Measurements from ENCODE around the gene INIP.

The INIP gene

GRCh38 chr9:112719241-112719691 lies 1.3 kb upstream of the INIP start:
- H3K36me3 ChIP-seq (ENCODE audit: control insufficient read depth in 1 of 2, insufficient read depth in 2 of 2, low read length in 2 of 2): peaks cover 0 to 8% of the 10 kb centered on the region in 2 donors
- no peak overlapping the region for H3K4me3 ChIP-seq (ENCODE audit: low read depth in 1 of 2, low read length in 2 of 2)
- H3K27me3 ChIP-seq (ENCODE audit: control insufficient read depth in 1 of 2, insufficient read depth in 2 of 2, low read length in 2 of 2): no peaks in the 10 kb centered on the region
- no peak overlapping the region for H3K9ac ChIP-seq (ENCODE audit: low read depth in 1 of 2, low read length in 2 of 2)
- no peaks in the 10 kb centered on the region for H3K9me3 ChIP-seq (ENCODE audit: control insufficient read depth in 1 of 2, low read length in 2 of 2)
- peaks cover 9 to 12% of the 10 kb centered on the region in 2 donors for H3K4me1 ChIP-seq (ENCODE audit: control insufficient read depth in 1 of 2, insufficient read depth in 2 of 2, low read length in 2 of 2)
- H3K27ac ChIP-seq (ENCODE audit: low read depth, low read length): no peak overlapping the region

GRCh38 chr9:112712678-112713077 lies 5.2 kb downstream of the INIP start:
- Histone ChIP-seq H3K4me3 (ENCODE audit: low read depth in 1 of 2, low read length in 2 of 2) (no peak overlapping the region), H3K36me3 (ENCODE audit: control insufficient read depth in 1 of 2, insufficient read depth in 2 of 2, low read length in 2 of 2) (peaks cover 0 to 29% of the 10 kb centered on the region in 2 donors), H3K27me3 (ENCODE audit: control insufficient read depth in 1 of 2, insufficient read depth in 2 of 2, low read length in 2 of 2) (no peaks in the 10 kb centered on the region), H3K9me3 (ENCODE audit: control insufficient read depth in 1 of 2, low read length in 2 of 2) (no peaks in the 10 kb centered on the region), H3K9ac (ENCODE audit: low read depth in 1 of 2, low read length in 2 of 2) (no peak overlapping the region), H3K4me1 (ENCODE audit: control insufficient read depth in 1 of 2, insufficient read depth in 2 of 2, low read length in 2 of 2) (peaks cover 8 to 12% of the 10 kb centered on the region in 2 donors), H3K27ac (ENCODE audit: low read depth, low read length) (no peak overlapping the region)

GRCh38 chr9:112711050-112711689 lies 6.7 kb downstream of the INIP start:
- H3K9me3 ChIP-seq (ENCODE audit: control insufficient read depth in 1 of 2, low read length in 2 of 2): no peaks in the 10 kb centered on the region
- H3K27ac ChIP-seq (ENCODE audit: low read depth, low read length): no peak overlapping the region
- no peak overlapping the region for H3K4me3 ChIP-seq (ENCODE audit: low read depth in 1 of 2, low read length in 2 of 2)
- H3K36me3 ChIP-seq (ENCODE audit: control insufficient read depth in 1 of 2, insufficient read depth in 2 of 2, low read length in 2 of 2): peaks cover 0 to 29% of the 10 kb centered on the region in 2 donors
- peaks cover 0 to 3% of the 10 kb centered on the region in 2 donors for H3K4me1 ChIP-seq (ENCODE audit: control insufficient read depth in 1 of 2, insufficient read depth in 2 of 2, low read length in 2 of 2)
- no peaks in the 10 kb centered on the region for H3K27me3 ChIP-seq (ENCODE audit: control insufficient read depth in 1 of 2, insufficient read depth in 2 of 2, low read length in 2 of 2)
- no peak overlapping the region for H3K9ac ChIP-seq (ENCODE audit: low read depth in 1 of 2, low read length in 2 of 2)

GRCh38 chr9:112705768-112706427 lies 12.0 kb downstream of the INIP start:
- Histone ChIP-seq H3K27me3 (ENCODE audit: control insufficient read depth in 1 of 2, insufficient read depth in 2 of 2, low read length in 2 of 2) (no peaks in the 10 kb centered on the region), H3K4me1 (ENCODE audit: control insufficient read depth in 1 of 2, insufficient read depth in 2 of 2, low read length in 2 of 2) (no peaks in the 10 kb centered on the region), H3K9me3 (ENCODE audit: control insufficient read depth in 1 of 2, low read length in 2 of 2) (no peaks in the 10 kb centered on the region), H3K4me3 (ENCODE audit: low read depth in 1 of 2, low read length in 2 of 2) (no peak overlapping the region), H3K9ac (ENCODE audit: low read depth in 1 of 2, low read length in 2 of 2) (no peak overlapping the region), H3K27ac (ENCODE audit: low read depth, low read length) (no peak overlapping the region), H3K36me3 (ENCODE audit: control insufficient read depth in 1 of 2, insufficient read depth in 2 of 2, low read length in 2 of 2) (peaks cover 0 to 22% of the 10 kb centered on the region in 2 donors)

- H3K27me3 ChIP-seq (ENCODE audit: control insufficient read depth in 1 of 2, insufficient read depth in 2 of 2, low read length in 2 of 2): no peaks in the 10 kb centered on the region
- no peaks in the 10 kb centered on the region for H3K9me3 ChIP-seq (ENCODE audit: control insufficient read depth in 1 of 2, low read length in 2 of 2)
- H3K36me3 ChIP-seq (ENCODE audit: control insufficient read depth in 1 of 2, insufficient read depth in 2 of 2, low read length in 2 of 2): peaks cover 0 to 12% of the 10 kb centered on the region in 2 donors
- H3K4me1 ChIP-seq (ENCODE audit: control insufficient read depth in 1 of 2, insufficient read depth in 2 of 2, low read length in 2 of 2): no peaks in the 10 kb centered on the region
- no peak overlapping the region for H3K27ac ChIP-seq (ENCODE audit: low read depth, low read length)
- H3K9ac ChIP-seq (ENCODE audit: low read depth in 1 of 2, low read length in 2 of 2): no peak overlapping the region
- H3K4me3 ChIP-seq (ENCODE audit: low read depth in 1 of 2, low read length in 2 of 2): no peak overlapping the region
Measured at GRCh38 chr9:112703304-112703703, 14.6 kb downstream of the INIP start.

GRCh38 chr9:112700085-112700484 lies 17.8 kb downstream of the INIP start:
- no peak overlapping the region for H3K27ac ChIP-seq (ENCODE audit: low read depth, low read length)
- peaks cover 2 to 21% of the 10 kb centered on the region in 2 donors for H3K36me3 ChIP-seq (ENCODE audit: control insufficient read depth in 1 of 2, insufficient read depth in 2 of 2, low read length in 2 of 2)
- no peak overlapping the region for H3K4me3 ChIP-seq (ENCODE audit: low read depth in 1 of 2, low read length in 2 of 2)
- H3K9me3 ChIP-seq (ENCODE audit: control insufficient read depth in 1 of 2, low read length in 2 of 2): no peaks in the 10 kb centered on the region
- no peaks in the 10 kb centered on the region for H3K27me3 ChIP-seq (ENCODE audit: control insufficient read depth in 1 of 2, insufficient read depth in 2 of 2, low read length in 2 of 2)
- H3K4me1 ChIP-seq (ENCODE audit: control insufficient read depth in 1 of 2, insufficient read depth in 2 of 2, low read length in 2 of 2): no peaks in the 10 kb centered on the region
- no peak overlapping the region for H3K9ac ChIP-seq (ENCODE audit: low read depth in 1 of 2, low read length in 2 of 2)

- Histone ChIP-seq H3K36me3 (ENCODE audit: control insufficient read depth in 1 of 2, insufficient read depth in 2 of 2, low read length in 2 of 2) (peaks cover 2 to 21% of the 10 kb centered on the region in 2 donors), H3K4me3 (ENCODE audit: low read depth in 1 of 2, low read length in 2 of 2) (no peak overlapping the region), H3K27me3 (ENCODE audit: control insufficient read depth in 1 of 2, insufficient read depth in 2 of 2, low read length in 2 of 2) (no peaks in the 10 kb centered on the region), H3K27ac (ENCODE audit: low read depth, low read length) (no peak overlapping the region), H3K9me3 (ENCODE audit: control insufficient read depth in 1 of 2, low read length in 2 of 2) (no peaks in the 10 kb centered on the region), H3K9ac (ENCODE audit: low read depth in 1 of 2, low read length in 2 of 2) (no peak overlapping the region), H3K4me1 (ENCODE audit: control insufficient read depth in 1 of 2, insufficient read depth in 2 of 2, low read length in 2 of 2) (no peaks in the 10 kb centered on the region)
Measured at GRCh38 chr9:112699230-112699629, 18.7 kb downstream of the INIP start.

- H3K27ac ChIP-seq (ENCODE audit: low read depth, low read length): no peak overlapping the region
- no peak overlapping the region for H3K4me3 ChIP-seq (ENCODE audit: low read depth in 1 of 2, low read length in 2 of 2)
- no peaks in the 10 kb centered on the region for H3K9me3 ChIP-seq (ENCODE audit: control insufficient read depth in 1 of 2, low read length in 2 of 2)
- no peak overlapping the region for H3K9ac ChIP-seq (ENCODE audit: low read depth in 1 of 2, low read length in 2 of 2)
- peaks cover 7 to 29% of the 10 kb centered on the region in 2 donors for H3K36me3 ChIP-seq (ENCODE audit: control insufficient read depth in 1 of 2, insufficient read depth in 2 of 2, low read length in 2 of 2)
- H3K27me3 ChIP-seq (ENCODE audit: control insufficient read depth in 1 of 2, insufficient read depth in 2 of 2, low read length in 2 of 2): no peaks in the 10 kb centered on the region
- H3K4me1 ChIP-seq (ENCODE audit: control insufficient read depth in 1 of 2, insufficient read depth in 2 of 2, low read length in 2 of 2): no peaks in the 10 kb centered on the region
Measured at GRCh38 chr9:112696461-112696860, 21.5 kb downstream of the INIP start.

GRCh38 chr9:112694706-112695555 lies 23.0 kb downstream of the INIP start:
- no peaks in the 10 kb centered on the region for H3K27me3 ChIP-seq (ENCODE audit: control insufficient read depth in 1 of 2, insufficient read depth in 2 of 2, low read length in 2 of 2)
- H3K9me3 ChIP-seq (ENCODE audit: control insufficient read depth in 1 of 2, low read length in 2 of 2): no peaks in the 10 kb centered on the region
- H3K9ac ChIP-seq (ENCODE audit: low read depth in 1 of 2, low read length in 2 of 2): no peak overlapping the region
- no peak overlapping the region for H3K4me3 ChIP-seq (ENCODE audit: low read depth in 1 of 2, low read length in 2 of 2)
- H3K36me3 ChIP-seq (ENCODE audit: control insufficient read depth in 1 of 2, insufficient read depth in 2 of 2, low read length in 2 of 2): peaks cover 18 to 36% of the 10 kb centered on the region in 2 donors
- no peak overlapping the region for H3K27ac ChIP-seq (ENCODE audit: low read depth, low read length)
- H3K4me1 ChIP-seq (ENCODE audit: control insufficient read depth in 1 of 2, insufficient read depth in 2 of 2, low read length in 2 of 2): no peaks in the 10 kb centered on the region

All from duodenal mucosa (tissue), 2 donors.